Colonic mucosa (tissue), 4 donors: ENCODE data around the gene FYCO1. TPM values are rescaled to one million over a fixed set of nuclear protein-coding genes. Genes with fewer than 3 reads are reported as not detected.

ENCODE experiments used
- DNase-seq: peaks from one replicate; pipeline ENCODE4 v3.0.0-alpha.2; 2020
- H3K27ac ChIP-seq: fragments of 200-600 bp; one replicate; pipeline ENCODE4 v1.8.0; 2021
- H3K27me3 ChIP-seq: fragments of 200-600 bp; one replicate; pipeline ENCODE4 v1.8.0; 2021
- H3K36me3 ChIP-seq: fragments of 200-600 bp; one replicate; pipeline ENCODE4 v1.8.0; 2021
- H3K4me1 ChIP-seq: fragments of 200-600 bp; one replicate; pipeline ENCODE4 v1.8.0; 2021; ENCODE audit warnings: mild to moderate bottlenecking
- H3K4me3 ChIP-seq: fragments of 200-600 bp; one replicate; pipeline ENCODE4 v1.8.0; 2021
- H3K9ac ChIP-seq, 2 donors: one replicate each; pipeline ENCODE4 v1.7.0; 2013; ENCODE audit warnings: control low read depth in 2 of 2, low read depth in 2 of 2, low read length in 2 of 2
- H3K9me3 ChIP-seq: fragments of 200-600 bp; one replicate; pipeline ENCODE4 v1.8.0; 2021
- CTCF ChIP-seq: fragments of 200-600 bp; IDR thresholded peaks from one replicate; pipeline ENCODE4 v1.8.0; 2022; ENCODE audit warnings: antibody characterized with exemption, mild to moderate bottlenecking
- intact Hi-C: fragments of 100-400 bp; cut with DNase I; formaldehyde crosslinking; loops from one replicate; pipeline ENCODE4 v1.14.1; 2022
- total RNA-seq, 2 donors: library from RNA; stranded (reverse); fragmentation: NEBNext Ultra II Directional in 1 of 2; extraction: Animal tissue kit (Norgen Biotek cat#: 25700) in 1 of 2; gene quantifications; one replicate each; pipeline ENCODE4 v1.2.1, GENCODE V29; 2021
- donor health status: healthy.
- donor health status: DM: no; HTN: no; CAD: no.
- donor health status: DM: no; HTN: no; CAD: no.

The FYCO1 gene
- total RNA-seq, 2 donors from 2014 or later, result 21.7 to 30.8 TPM

- Histone ChIP-seq H3K27ac (no peak overlapping the region), H3K4me1 (no peaks in the 10 kb centered on the region), H3K9me3 (no peaks in the 10 kb centered on the region), H3K27me3 (no peaks in the 10 kb centered on the region), H3K36me3 (no peaks in the 10 kb centered on the region), H3K4me3 (no peak overlapping the region), H3K9ac (no peak overlapping the region)
- intact Hi-C loops, result no loop called here
- TF ChIP-seq CTCF, result no peak
- no peak for DNase-seq
Observed at GRCh38 chr3:45878124-45878523, 117.5 kb downstream of the FYCO1 start.

- no peak for DNase-seq
- H3K9me3 ChIP-seq, result no peaks in the 10 kb centered on the region
- H3K36me3 ChIP-seq, result no peaks in the 10 kb centered on the region
- TF ChIP-seq CTCF, result no peak
- no peaks in the 10 kb centered on the region for H3K4me1 ChIP-seq
- H3K9ac ChIP-seq, result no peak overlapping the region
- H3K27ac ChIP-seq, result no peak overlapping the region
- intact Hi-C loops, result no loop called here
- no peaks in the 10 kb centered on the region for H3K27me3 ChIP-seq
- H3K4me3 ChIP-seq, result no peak overlapping the region
Observed at GRCh38 chr3:45874677-45875346, 120.8 kb downstream of the FYCO1 start.

GRCh38 chr3:45873638-45874037 is 122.0 kb downstream of the FYCO1 start:
- DNase-seq, result no peak
- H3K9ac ChIP-seq, result no peak overlapping the region
- no peak overlapping the region for H3K4me3 ChIP-seq
- H3K27ac ChIP-seq, result no peak overlapping the region
- no peak for TF ChIP-seq CTCF
- no peaks in the 10 kb centered on the region for H3K4me1 ChIP-seq
- H3K36me3 ChIP-seq, result no peaks in the 10 kb centered on the region
- H3K27me3 ChIP-seq, result no peaks in the 10 kb centered on the region
- intact Hi-C loops, result no loop called here
- H3K9me3 ChIP-seq, result no peaks in the 10 kb centered on the region

- no peak for DNase-seq
- Histone ChIP-seq H3K27ac (no peak overlapping the region), H3K36me3 (no peaks in the 10 kb centered on the region), H3K9ac (no peak overlapping the region), H3K9me3 (no peaks in the 10 kb centered on the region), H3K4me1 (no peaks in the 10 kb centered on the region), H3K27me3 (no peaks in the 10 kb centered on the region), H3K4me3 (no peak overlapping the region)
- TF ChIP-seq CTCF, result no peak
- intact Hi-C loops, result no loop called here
Observed at GRCh38 chr3:45873036-45873435, 122.6 kb downstream of the FYCO1 start.

GRCh38 chr3:45872569-45872968 is 123.1 kb downstream of the FYCO1 start:
- Histone ChIP-seq H3K9ac (no peak overlapping the region), H3K4me3 (no peak overlapping the region), H3K9me3 (no peaks in the 10 kb centered on the region), H3K27me3 (no peaks in the 10 kb centered on the region), H3K27ac (no peak overlapping the region), H3K36me3 (no peaks in the 10 kb centered on the region), H3K4me1 (no peaks in the 10 kb centered on the region)
- intact Hi-C loops, result no loop called here
- no peak for TF ChIP-seq CTCF
- DNase-seq, result no peak
